Choroid plexus epithelial cell (primary cell): Measurements from ENCODE around the gene SLC7A1.

Source experiments
- DNase-seq: peaks from one replicate; pipeline ENCODE4 v3.0.0-alpha.2; 2010; ENCODE audit warnings: low read depth
- H3K4me3 ChIP-seq: 2 replicates; pipeline ENCODE4 v1.5.1; 2011; ENCODE audit warnings: low read depth, mild to moderate bottlenecking, control low read depth, low read length, moderate library complexity
- TF ChIP-seq, protein P1 (sequence below): conservative IDR thresholded peaks from 2 replicates; pipeline ENCODE4 v1.5.1; 2011; ENCODE audit warnings: low read depth, mild to moderate bottlenecking, control low read depth, inconsistent platforms, low read length, moderate library complexity

SLC7A1 gene

DNA sequence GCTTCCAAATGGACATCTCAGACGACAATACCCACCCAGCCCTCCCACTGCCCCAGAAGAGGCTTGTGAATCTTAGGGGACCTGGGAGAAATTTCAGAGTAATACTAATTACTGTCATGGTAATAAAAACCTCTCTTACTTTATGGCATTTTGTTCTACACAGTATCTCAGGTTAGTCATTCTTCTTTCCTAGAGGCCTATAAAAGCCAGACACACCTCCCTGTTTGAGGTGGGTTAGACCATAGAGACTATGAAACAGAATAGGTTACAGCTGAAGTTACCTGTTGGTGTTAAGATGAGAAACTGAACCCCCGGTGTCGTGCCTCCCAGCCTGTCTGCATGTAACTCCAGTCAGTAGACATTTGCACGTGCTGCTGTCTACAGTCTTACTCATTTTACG is 113.9 kb downstream of the SLC7A1 start:
- no peak overlapping the region for H3K4me3 ChIP-seq
- DNase-seq = no peak
- TF ChIP-seq, protein P1, sequence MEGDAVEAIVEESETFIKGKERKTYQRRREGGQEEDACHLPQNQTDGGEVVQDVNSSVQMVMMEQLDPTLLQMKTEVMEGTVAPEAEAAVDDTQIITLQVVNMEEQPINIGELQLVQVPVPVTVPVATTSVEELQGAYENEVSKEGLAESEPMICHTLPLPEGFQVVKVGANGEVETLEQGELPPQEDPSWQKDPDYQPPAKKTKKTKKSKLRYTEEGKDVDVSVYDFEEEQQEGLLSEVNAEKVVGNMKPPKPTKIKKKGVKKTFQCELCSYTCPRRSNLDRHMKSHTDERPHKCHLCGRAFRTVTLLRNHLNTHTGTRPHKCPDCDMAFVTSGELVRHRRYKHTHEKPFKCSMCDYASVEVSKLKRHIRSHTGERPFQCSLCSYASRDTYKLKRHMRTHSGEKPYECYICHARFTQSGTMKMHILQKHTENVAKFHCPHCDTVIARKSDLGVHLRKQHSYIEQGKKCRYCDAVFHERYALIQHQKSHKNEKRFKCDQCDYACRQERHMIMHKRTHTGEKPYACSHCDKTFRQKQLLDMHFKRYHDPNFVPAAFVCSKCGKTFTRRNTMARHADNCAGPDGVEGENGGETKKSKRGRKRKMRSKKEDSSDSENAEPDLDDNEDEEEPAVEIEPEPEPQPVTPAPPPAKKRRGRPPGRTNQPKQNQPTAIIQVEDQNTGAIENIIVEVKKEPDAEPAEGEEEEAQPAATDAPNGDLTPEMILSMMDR = no peak

DNA sequence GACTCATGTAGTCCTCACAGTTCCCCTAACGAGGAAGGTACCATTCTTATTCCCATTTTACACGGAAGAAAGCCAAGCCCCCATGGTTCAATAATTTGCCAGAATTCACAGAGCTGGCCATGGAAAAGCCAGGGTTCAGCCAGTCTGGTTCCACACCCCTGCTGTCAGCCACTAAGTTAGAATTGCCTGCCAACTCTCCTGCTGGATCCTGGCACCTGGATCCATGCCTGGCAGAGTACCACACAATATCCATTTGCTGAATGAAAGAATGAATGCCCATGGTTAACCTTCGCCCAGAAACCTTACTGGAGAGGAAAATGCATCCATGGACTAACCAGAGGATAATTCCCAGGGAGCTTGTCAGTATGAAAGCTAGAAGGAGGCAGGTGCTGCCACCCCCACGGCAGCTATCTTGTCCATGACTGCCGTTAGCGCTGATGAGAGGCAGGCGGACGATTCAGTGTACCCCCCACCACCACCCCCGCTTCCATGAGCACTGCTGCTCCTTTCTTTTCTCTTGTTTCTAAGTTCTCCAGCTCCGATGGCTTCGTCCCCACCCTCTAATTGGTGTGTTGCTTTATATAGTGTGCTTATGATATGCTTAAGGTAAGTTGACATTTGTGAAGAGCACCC is 114.5 kb downstream of the SLC7A1 start:
- DNase-seq = no peak
- no peak overlapping the region for H3K4me3 ChIP-seq
- TF ChIP-seq, protein P1 = no peak

DNA sequence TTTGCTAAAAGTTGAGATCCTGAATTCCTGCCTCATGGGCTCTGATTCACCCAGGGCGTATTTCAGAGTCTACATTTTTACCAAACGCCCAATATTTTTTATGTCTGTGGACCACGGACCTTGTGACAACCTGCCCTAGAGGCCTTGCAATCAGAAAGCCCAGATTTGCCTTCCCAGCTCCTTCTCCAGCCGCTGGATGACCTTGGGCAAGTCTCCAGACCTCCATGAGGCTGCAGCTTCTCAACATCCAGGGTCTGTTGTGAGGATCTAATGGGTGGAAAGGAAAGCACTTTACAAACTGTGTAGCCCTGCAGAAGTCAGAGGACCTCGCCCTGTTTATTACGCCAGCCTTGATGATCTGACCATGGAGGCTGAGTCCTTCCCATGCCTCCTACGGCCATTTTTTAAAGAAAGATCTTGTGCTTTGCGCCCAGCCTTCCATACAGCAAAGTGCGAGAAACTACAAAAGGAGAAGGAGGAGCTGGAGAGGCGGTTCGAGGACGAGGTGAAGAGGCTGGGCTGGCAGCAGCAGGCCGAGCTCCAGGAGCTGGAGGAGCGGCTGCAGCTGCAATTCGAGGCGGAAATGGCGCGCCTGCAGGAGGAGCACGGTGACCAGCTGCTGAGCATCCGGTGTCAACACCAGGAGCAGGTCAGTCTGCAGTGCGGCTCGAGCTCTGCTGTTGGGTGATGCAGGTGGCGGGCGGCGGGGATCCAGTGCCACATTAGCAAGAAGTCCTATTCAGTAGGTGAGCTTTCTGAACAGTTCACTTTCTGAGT is 115.6 kb downstream of the SLC7A1 start:
- no peak for DNase-seq
- TF ChIP-seq, protein P1 = no peak

DNA sequence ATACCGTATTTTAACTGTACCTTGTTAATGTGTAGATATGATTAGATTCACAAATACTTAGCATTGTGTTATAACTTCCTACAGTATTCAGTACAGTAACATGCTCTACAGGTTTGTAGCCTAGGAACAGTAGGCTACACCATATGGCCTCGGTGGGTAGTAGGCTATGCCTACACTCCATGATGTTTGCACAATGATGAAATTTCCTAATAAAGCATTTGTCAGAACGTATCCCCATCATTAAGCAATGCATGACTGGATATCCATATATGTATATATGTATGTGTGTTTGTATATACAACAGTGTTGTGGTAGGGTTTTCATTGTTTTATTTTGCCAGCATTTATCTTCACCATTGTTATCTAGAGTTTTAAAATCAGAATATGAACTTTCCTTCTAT is 119.4 kb downstream of the SLC7A1 start:
- TF ChIP-seq, protein P1 = no peak
- H3K4me3 ChIP-seq = no peak overlapping the region
- no peak for DNase-seq

More for the DNA sequence above, 115.6 kb downstream of the SLC7A1 start:
- no peak overlapping the region for H3K4me3 ChIP-seq

DNA sequence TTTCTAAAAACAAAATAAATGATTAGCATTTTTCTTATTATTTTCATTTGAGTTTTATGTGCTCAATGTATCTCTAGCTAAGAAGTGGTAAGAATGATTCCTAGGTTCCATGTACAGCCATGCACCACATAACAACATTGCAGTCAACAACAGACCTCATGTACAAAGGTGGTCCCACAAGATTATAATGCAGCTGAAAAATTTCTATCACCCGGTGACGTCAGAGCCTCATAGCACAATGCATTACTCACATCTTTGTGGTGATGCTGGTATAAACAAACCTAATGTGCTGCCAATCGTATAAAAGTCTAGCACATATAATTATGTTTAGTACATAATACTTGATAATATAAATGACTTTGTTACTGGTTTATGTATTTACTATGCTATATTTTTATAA is 120.5 kb downstream of the SLC7A1 start:
- peak; percentile 95 for DNase-seq
- TF ChIP-seq, protein P1 = no peak
- no peak overlapping the region for H3K4me3 ChIP-seq

DNA sequence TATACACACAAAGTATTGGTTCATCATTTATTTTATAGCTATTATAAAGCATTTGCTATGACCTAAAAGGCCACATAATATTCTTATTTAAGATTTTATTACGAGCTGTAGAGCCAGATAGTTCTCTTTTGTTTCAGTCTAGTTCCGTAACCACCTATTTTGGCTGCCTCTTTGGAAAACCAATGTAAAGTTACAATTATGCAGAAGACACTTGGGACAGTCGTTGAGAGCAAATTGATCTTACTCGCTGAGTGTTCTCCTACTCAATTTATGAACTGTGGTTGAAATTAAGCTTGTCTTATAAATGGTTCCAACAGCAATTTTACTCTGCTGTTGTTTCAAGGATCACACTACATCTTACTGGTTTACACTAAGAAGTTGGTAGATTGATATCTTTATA is 122.3 kb downstream of the SLC7A1 start:
- H3K4me3 ChIP-seq = no peak overlapping the region
- DNase-seq = no peak
- TF ChIP-seq, protein P1 = no peak
